ENCODE results near the gene TANC1.

The TANC1 gene

GRCh38 chr2:159225025-159226016, 256.9 kb downstream of the TANC1 start:
- no peak for DNase-seq (ENCODE audit: low read depth in 3 of 3)

DNA sequence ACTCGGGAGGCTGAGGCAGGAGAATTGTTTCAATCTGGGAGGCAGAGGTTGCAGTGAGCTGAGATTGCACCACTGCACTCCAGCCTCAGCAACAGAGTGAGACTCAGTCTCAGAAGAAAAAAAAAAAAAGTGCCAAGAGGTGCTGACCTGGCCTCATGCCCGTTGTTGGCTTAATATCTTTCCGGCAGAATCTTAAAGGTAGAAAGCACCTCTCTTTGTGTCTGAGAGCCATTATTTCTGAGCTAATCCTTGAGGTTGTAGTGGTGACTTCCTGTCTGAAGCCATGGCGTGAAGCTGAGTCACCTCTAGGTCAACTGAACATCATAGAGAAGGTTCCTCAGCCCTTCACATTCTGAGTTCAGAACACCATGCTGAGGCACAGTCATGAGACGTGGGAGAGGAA, 257.6 kb downstream of the TANC1 start:
- no peak for DNase-seq (ENCODE audit: low read depth in 3 of 3)

GRCh38 chr2:159226608-159227385, 258.4 kb downstream of the TANC1 start:
- no peak for DNase-seq (ENCODE audit: low read depth in 3 of 3)

DNA sequence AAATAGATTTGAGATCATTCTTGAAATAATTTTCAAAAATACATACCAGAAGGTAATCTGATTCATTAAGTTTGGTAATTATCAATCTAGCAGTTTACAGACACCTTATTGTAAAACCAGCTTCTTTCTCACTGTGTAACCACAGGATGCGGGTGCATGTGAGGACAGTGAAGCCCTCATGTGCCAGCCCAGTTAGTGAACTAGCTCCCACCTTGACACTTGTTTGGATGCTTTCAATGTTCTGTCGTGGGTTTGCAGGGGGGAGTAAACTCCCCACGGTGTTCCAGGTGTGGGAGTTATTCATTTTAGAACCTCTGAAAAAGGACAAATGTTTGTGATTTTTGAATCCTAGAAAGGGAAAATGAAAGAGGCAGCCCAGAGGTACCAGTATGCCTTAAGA, 259.0 kb downstream of the TANC1 start:
- DNase-seq (ENCODE audit: low read depth in 3 of 3): no peak

DNA sequence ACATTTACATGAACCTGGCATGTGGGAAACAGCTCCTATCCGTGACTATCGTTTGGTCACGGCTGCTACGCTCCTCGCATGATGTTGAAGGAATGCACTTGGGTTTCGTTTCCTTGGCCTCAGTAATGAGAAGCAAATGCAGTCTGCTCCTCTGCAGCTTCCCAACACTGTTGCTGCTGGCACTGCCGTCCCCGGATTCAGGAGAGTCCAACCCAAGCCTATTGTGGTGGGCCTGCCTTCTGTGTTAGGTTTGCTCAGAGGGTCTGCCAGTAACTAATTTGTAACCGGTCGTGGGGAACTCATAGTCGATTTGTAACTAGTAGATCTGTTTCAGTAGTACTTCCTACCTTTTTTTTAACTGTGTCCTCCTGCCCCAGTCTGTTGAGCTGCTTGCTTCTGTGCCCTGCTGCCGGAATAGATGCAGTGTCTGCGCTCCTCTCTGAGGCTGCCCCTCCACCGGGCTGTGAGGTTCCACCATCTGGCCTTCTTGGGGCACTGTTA, 259.7 kb downstream of the TANC1 start:
- DNase-seq (ENCODE audit: low read depth in 3 of 3): no peak

DNA sequence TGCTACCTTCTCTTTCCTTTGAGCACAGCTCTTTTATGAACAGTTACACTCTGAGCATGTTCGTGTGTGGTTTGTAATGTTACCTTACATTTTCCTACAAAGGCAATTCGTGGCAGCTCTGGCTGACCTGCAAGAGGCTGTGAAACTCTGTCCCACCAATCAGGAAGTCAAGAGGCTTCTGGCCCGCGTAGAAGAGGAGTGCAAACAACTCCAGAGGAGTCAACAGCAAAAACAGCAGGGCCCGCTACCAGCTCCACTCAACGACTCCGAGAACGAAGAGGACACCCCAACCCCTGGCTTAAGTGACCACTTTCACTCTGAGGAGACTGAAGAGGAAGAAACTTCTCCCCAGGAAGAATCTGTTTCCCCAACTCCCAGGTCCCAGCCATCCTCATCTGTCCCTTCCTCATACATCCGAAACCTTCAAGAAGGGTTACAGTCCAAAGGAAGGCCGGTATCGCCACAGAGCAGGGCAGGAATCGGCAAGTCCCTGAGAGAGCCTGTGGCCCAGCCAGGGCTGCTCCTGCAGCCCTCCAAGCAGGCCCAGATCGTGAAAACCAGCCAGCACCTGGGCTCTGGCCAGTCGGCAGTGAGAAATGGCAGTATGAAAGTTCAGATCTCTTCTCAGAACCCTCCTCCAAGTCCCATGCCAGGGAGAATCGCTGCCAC, 261.2 kb downstream of the TANC1 start:
- no peak for DNase-seq (ENCODE audit: low read depth in 3 of 3)

GRCh38 chr2:159230145-159230877, 261.9 kb downstream of the TANC1 start:
- DNase-seq (ENCODE audit: low read depth in 3 of 3): no peak

- no peak for DNase-seq (ENCODE audit: low read depth in 3 of 3)
Observed at GRCh38 chr2:159232456-159233170, 264.2 kb downstream of the TANC1 start.

- DNase-seq (ENCODE audit: low read depth in 3 of 3): no peak
Observed at GRCh38 chr2:159234868-159235267, 266.4 kb downstream of the TANC1 start.

- DNase-seq (ENCODE audit: low read depth in 3 of 3): no peak
Observed at GRCh38 chr2:159243529-159243928, 275.1 kb downstream of the TANC1 start.

GRCh38 chr2:159246325-159246988, 278.0 kb downstream of the TANC1 start:
- DNase-seq (ENCODE audit: low read depth in 3 of 3): no peak

DNA sequence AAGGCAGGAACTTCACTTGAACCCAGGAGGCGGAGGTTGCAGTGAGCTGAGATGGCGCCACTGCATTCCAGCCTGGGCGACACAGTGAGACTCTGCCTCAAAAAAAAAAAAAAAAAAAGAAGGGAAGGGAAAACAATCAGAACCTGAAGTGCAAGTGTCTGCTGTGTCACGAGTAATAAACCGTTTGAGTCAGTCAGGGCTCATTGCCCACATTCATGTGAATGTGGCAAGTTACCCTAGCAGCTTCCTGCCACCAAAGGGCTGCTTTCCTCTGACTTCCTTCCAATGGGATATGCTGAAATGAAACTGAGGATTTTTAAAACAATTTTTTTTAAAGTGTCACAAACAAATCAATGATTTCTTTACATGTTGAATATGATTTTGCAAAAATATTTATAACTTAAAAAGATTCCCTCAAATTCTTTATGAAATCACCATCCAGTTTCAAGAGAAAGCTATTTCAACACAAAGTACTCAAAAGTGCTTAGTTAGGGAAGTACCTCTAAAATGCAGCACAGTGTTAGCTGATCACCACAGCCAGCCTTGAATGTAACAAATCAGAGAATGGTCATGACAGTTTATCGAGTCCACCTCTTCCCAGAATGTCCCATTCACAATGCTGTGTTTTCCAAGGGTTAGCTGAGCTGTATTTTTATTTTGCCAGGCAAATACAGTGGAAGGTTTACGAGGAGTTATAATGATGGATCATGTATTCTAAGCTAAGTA, 281.7 kb downstream of the TANC1 start:
- no peak for DNase-seq (ENCODE audit: low read depth in 3 of 3)

- DNase-seq (ENCODE audit: low read depth in 3 of 3): no peak
Observed at GRCh38 chr2:159251296-159252173, 283.1 kb downstream of the TANC1 start.

- no peak for DNase-seq (ENCODE audit: low read depth in 3 of 3)
Observed at GRCh38 chr2:159252905-159253304, 284.5 kb downstream of the TANC1 start.

DNA sequence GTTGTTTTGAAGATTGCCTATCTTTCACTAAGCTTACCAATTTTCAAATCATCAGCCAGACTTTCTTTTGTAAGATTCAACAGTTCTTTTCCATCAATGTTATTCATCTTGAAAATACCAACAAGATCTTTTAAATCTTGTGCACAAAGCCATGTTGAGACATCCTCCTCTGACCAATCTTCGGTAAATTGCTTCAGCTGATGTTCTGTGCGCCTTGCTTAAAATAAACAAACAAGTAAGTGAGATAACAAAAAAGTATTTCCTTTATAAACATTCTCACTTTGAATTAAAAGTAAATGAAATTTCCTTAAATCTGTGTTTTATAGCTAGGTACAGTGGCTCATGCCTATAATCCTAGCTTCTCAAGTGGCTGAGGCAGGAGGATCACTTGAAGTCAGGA, 287.7 kb downstream of the TANC1 start:
- DNase-seq (ENCODE audit: low read depth in 3 of 3): no peak

- DNase-seq (ENCODE audit: low read depth in 3 of 3): no peak
Observed at GRCh38 chr2:159262226-159262625, 293.8 kb downstream of the TANC1 start.

- no peak for DNase-seq (ENCODE audit: low read depth in 3 of 3)
Observed at GRCh38 chr2:159262904-159263303, 294.5 kb downstream of the TANC1 start.

DNA sequence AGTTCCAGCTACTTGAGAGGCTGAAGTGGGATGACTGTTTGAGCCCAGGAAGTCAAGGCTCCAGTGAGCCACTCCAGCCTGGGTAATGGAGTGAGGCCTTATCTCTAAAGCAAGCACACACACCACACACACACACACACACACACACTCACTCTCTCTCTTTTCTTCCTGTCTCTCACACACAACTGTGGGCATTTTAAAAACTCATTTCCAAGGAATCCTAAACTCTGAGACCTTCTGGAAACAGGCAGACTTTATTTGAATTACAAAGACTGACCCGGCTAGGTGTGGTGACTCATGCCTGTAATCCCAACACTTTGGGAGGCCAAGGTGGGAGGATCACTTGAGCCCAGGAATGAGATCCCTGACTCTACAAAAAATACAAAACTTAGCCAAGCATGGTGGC, 296.7 kb downstream of the TANC1 start:
- DNase-seq (ENCODE audit: low read depth in 3 of 3): no peak

All from stimulated activated CD4-positive, alpha-beta T cell treated with anti-CD3 and anti-CD28 coated beads, TNF-alpha, amount 100 ng/mL, for 4 hours (primary cell).